HG03095 (cell line): ENCODE measurements around the gene HPCAL1.

Experiments used
- ATAC-seq: cut with Tn5 transposase; IDR thresholded peaks from one replicate; pipeline ENCODE4 v1.9.1; 2021; ENCODE audit warnings: moderate library complexity; ENCODE audit not compliant: unreplicated experiment

The HPCAL1 gene

GRCh38 chr2:10300997-10301940, 1.4 kb upstream of the HPCAL1 start:
- no peak for ATAC-seq

GRCh38 chr2:10301941-10302478, 694 bp upstream of the HPCAL1 start:
- no peak for ATAC-seq

- ATAC-seq = peak; percentile 3
These were observed 533 bp downstream of the HPCAL1 start for GRCh38 chr2:10303181-10303693.

GRCh38 chr2:10303694-10304378, 1.1 kb downstream of the HPCAL1 start:
- ATAC-seq = no peak

GRCh38 chr2:10304458-10305253, 2.0 kb downstream of the HPCAL1 start:
- no peak for ATAC-seq

- ATAC-seq = no peak
These were observed 2.5 kb downstream of the HPCAL1 start for GRCh38 chr2:10305254-10305635.

GRCh38 chr2:10305715-10306114, 3.0 kb downstream of the HPCAL1 start:
- no peak for ATAC-seq

- ATAC-seq = no peak
These were observed 4.3 kb downstream of the HPCAL1 start for GRCh38 chr2:10306901-10307463.

GRCh38 chr2:10307561-10308156, 5.0 kb downstream of the HPCAL1 start:
- ATAC-seq = no peak

GRCh38 chr2:10308866-10309265, 6.2 kb downstream of the HPCAL1 start:
- no peak for ATAC-seq

- ATAC-seq = no peak
These were observed 6.6 kb downstream of the HPCAL1 start for GRCh38 chr2:10309286-10309685.

- no peak for ATAC-seq
These were observed 7.7 kb downstream of the HPCAL1 start for GRCh38 chr2:10310309-10310888.

- ATAC-seq = no peak
These were observed 9.0 kb downstream of the HPCAL1 start for GRCh38 chr2:10311736-10312135.

GRCh38 chr2:10312437-10312957, 9.8 kb downstream of the HPCAL1 start:
- ATAC-seq = no peak

- ATAC-seq = no peak
These were observed 13.6 kb downstream of the HPCAL1 start for GRCh38 chr2:10316336-10316735.

- ATAC-seq = no peak
These were observed 14.2 kb downstream of the HPCAL1 start for GRCh38 chr2:10316860-10317259.

- ATAC-seq = no peak
These were observed 14.9 kb downstream of the HPCAL1 start for GRCh38 chr2:10317646-10318045.

GRCh38 chr2:10318345-10318744, 15.6 kb downstream of the HPCAL1 start:
- ATAC-seq = no peak

- ATAC-seq = no peak
These were observed 17.3 kb downstream of the HPCAL1 start for GRCh38 chr2:10319892-10320574.
